Kidney (tissue), 14 donors: Measurements from ENCODE around the gene GRID1. TPM values are rescaled to one million over a fixed set of nuclear protein-coding genes. Genes with fewer than 3 reads are reported as not detected.
A peak's percentile ranks its signal among the peaks of the same experiment; 100 is the strongest.

Source experiments
- DNase-seq, 5 donors: peaks; one replicate each; pipeline ENCODE4 v3.0.0-alpha.2; 2013 to 2020
- FAIRE-seq: peaks from 2 replicates; lab custom pipeline; 2012; peaks lifted over from hg19 to GRCh38; lab: Jason Lieb, UNC
- H3K27ac ChIP-seq, 2 donors: one replicate each; pipeline ENCODE4 v1.7.0; 2013; ENCODE audit warnings: low read depth in 2 of 2, low read length in 2 of 2, inconsistent platforms in 1 of 2
- H3K27me3 ChIP-seq: one replicate; pipeline ENCODE4 v1.7.1; 2013; ENCODE audit warnings: low read length, inconsistent platforms; ENCODE audit not compliant: control insufficient read depth, insufficient read depth
- H3K36me3 ChIP-seq, 3 donors: one replicate each; pipeline versions ENCODE4 v1.7.0 to v1.7.1; 2013; ENCODE audit warnings: low read length in 3 of 3, control low read depth in 1 of 3, inconsistent platforms in 1 of 3; ENCODE audit not compliant: insufficient read depth in 3 of 3, control insufficient read depth in 2 of 3
- H3K4me1 ChIP-seq, 3 donors: one replicate each; pipeline versions ENCODE4 v1.7.0 to v1.7.1; 2013; ENCODE audit warnings: low read length in 3 of 3, inconsistent platforms in 1 of 3, low read depth in 1 of 3; ENCODE audit not compliant: control insufficient read depth in 2 of 3, insufficient read depth in 2 of 3
- H3K4me3 ChIP-seq, 3 donors: one replicate each; pipeline versions ENCODE4 v1.7.0 to v1.8.1; 2013; ENCODE audit warnings: low read length in 3 of 3, control low read depth in 1 of 3, inconsistent platforms in 1 of 3
- H3K9ac ChIP-seq, 3 donors: one replicate each; pipeline versions ENCODE4 v1.7.0 to v1.7.1; 2013; ENCODE audit warnings: low read length in 3 of 3, control low read depth in 1 of 3, inconsistent platforms in 1 of 3
- H3K9me3 ChIP-seq, 3 donors: one replicate each; pipeline versions ENCODE4 v1.7.0 to v1.7.1; 2013; ENCODE audit warnings: low read length in 3 of 3, control low read depth in 1 of 3, inconsistent platforms in 1 of 3; ENCODE audit not compliant: control insufficient read depth in 2 of 3, insufficient read depth in 1 of 3
- CTCF ChIP-seq: IDR thresholded peaks from 3 replicates; pipeline ENCODE4 v1.5.1; 2012; ENCODE audit warnings: mild to moderate bottlenecking, moderate library complexity, borderline replicate concordance; ENCODE audit not compliant: insufficient read depth; ENCODE audit errors: extremely low read depth
- intact Hi-C: fragments of 100-400 bp; cut with DNase I; formaldehyde crosslinking; loops from one replicate; pipeline ENCODE4 v1.11.1; 2022
- polyA plus RNA-seq: library from polyadenylated mRNA; stranded (reverse); fragments of 350-450 nt; fragmentation: Illumina TruSeq; extraction: RNeasy Lipid Tissue Mini Kit (QIAGEN cat#74804); gene quantifications from one replicate; pipeline ENCODE4 v1.2.3, GENCODE V29; 2014; ENCODE audit warnings: low read depth, low replicate concordance; ENCODE audit not compliant: insufficient read depth
- total RNA-seq: library from RNA; stranded (reverse); fragmentation: NEBNext Ultra II Directional; extraction: Animal tissue kit (Norgen Biotek cat#: 25700); gene quantifications from one replicate; pipeline ENCODE4 v1.2.1, GENCODE V29; 2021
- donor health status: control.
- donor health status: control.
- donor health status: control.
- donor health status: control.
- donor health status: control.
- donor health status: DM: yes; HTN: yes; CAD: no.
- donor health status: Normal renal cell carcinoma (clear cell type).

The GRID1 gene
- total and polyA plus RNA-seq, 2 donors from 2014 or later = 0.37 to 1.4 TPM

DNA sequence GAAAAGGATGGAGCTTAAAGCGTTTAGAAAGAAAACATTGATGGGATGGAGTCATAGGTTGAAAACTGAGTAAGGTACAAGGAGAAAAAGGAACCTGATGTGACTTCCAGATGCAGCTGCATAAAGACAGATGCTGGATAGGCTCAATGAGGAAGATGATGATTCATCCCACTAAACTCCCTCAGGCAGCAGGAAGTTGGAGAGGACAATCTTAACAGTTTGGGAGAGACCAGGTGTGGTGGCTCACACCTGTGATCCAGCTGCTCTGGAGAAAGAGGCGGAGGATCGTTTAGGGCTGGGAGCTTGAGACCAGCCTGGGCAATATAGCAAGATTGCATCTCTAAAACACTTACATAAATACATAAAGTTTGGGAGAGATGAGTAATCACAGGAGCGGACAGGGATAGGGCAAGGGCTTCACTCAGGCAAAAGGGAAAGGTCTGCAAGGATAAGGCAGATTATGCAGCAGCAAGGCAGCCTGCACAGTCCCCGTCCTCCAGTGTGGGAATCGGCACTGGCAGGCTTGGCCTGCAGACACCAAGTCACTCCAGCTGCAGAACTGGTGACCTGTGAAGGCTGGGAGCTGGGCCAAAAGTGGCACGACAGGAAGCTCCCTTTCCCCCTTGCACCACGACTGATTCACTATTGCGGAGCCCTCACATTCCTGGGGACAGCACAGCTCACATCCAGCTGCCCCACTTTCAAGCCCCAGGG, 438.5 kb downstream of the GRID1 start:
- Histone ChIP-seq H3K4me3 (no peak overlapping the region), H3K9ac (no peak overlapping the region), H3K27me3 (no peaks in the 10 kb centered on the region), H3K27ac (no peak overlapping the region), H3K4me1 (no peaks in the 10 kb centered on the region), H3K36me3 (no peaks in the 10 kb centered on the region), H3K9me3 (no peaks in the 10 kb centered on the region)
- intact Hi-C loops = no loop called here
- no peak for FAIRE-seq
- no peak for TF ChIP-seq CTCF
- DNase-seq = peak in 1 of 5 donors; percentile 4

- no peaks in the 10 kb centered on the region for H3K9me3 ChIP-seq
Measured at GRCh38 chr10:85926986-85927385, 439.6 kb downstream of the GRID1 start.

DNA sequence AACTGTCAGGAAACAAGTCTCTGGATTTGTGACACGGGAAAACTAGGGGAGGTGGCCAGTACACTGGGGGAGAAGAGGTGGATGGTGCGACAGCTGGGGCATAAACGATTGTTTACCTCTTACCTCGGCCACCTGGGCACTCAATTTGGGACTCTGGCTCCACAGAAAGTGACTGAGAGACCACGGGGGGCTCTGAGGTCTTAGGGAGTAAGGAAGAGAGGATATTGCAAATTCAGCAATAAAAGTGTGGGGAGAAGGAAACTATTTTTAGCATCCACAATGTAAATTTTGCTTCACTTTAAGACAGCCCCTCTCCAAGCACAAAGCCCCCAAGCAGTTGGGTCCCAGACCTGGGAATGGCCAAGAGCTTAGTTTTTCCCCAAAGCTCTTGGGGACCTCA, 440.5 kb downstream of the GRID1 start:
- Histone ChIP-seq H3K27me3 (no peaks in the 10 kb centered on the region), H3K9ac (no peak overlapping the region), H3K4me1 (peaks cover 0 to 2% (median 0%) of the 10 kb centered on the region in 3 donors), H3K27ac (no peak overlapping the region), H3K36me3 (no peaks in the 10 kb centered on the region), H3K9me3 (no peaks in the 10 kb centered on the region), H3K4me3 (no peak overlapping the region)
- DNase-seq = no peak
- no peak for FAIRE-seq
- TF ChIP-seq CTCF = no peak
- intact Hi-C loops = no loop called here

More at GRCh38 chr10:85926986-85927385, 439.6 kb downstream of the GRID1 start:
- Histone ChIP-seq H3K4me3 (no peak overlapping the region), H3K36me3 (no peaks in the 10 kb centered on the region), H3K27ac (no peak overlapping the region), H3K27me3 (no peaks in the 10 kb centered on the region), H3K9ac (no peak overlapping the region), H3K4me1 (no peaks in the 10 kb centered on the region)
- intact Hi-C loops = no loop called here
- FAIRE-seq = no peak
- no peak for TF ChIP-seq CTCF
- DNase-seq = peak in 1 of 5 donors; percentile 4
